ENCODE data around the gene MPP4. TPM values are rescaled to one million over a fixed set of nuclear protein-coding genes. Genes with fewer than 3 reads are reported as not detected.

Gene MPP4
- polyA plus RNA-seq, 1 donor from 2014 or later: 0.38 TPM

DNA sequence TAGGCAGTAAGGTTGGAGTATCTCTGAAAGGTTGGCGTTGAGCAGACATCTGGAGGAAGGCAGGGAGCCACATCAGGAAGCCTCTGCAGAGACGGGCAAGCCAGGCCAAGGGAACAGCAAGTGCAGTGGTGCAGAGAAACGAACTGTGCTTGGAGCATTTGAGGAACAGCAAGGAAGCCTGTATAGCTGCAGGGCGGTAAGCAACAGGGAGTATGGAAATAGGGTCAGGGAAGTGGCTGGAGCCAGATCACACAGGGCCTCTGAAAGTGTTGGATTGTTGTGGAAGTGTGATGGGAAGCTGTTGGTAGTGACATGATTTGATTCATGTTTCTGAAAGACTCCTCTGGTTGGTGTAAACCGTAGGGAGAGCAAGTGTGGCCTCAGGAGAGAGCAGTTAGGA is 41.7 kb downstream of the MPP4 start:
- Histone ChIP-seq H3K36me3 (ENCODE audit: insufficient read depth, low read length) (no peaks in the 10 kb centered on the region), H4K20me1 (ENCODE audit: insufficient read depth) (no peaks in the 10 kb centered on the region), H3K9ac (ENCODE audit: low read length) (no peak overlapping the region), H3K27ac (ENCODE audit: low read length) (no peak overlapping the region), H2AFZ (ENCODE audit: low read depth, low read length) (no peak overlapping the region), H3K9me3 (ENCODE audit: low read length) (no peaks in the 10 kb centered on the region), H3K4me3 (ENCODE audit: low read length) (no peak overlapping the region), H3K4me2 (ENCODE audit: low read length) (no peak overlapping the region), H3K9me2 (ENCODE audit: insufficient read depth, low read length) (no peaks in the 10 kb centered on the region), H3F3A (ENCODE audit: insufficient read depth, low read length, poor library complexity, severe bottlenecking) (no peaks in the 10 kb centered on the region), H3K27me3 (ENCODE audit: insufficient read depth, low read depth, low read length) (no peaks in the 10 kb centered on the region), H3K79me2 (replicated peaks; ENCODE audit: insufficient read depth, low read length) (no peaks in the 10 kb centered on the region)
- TF ChIP-seq SMC3 (conservative IDR thresholded peaks at IDR 0.05; ENCODE audit: poor library complexity): no peak
- TF ChIP-seq POLR2AphosphoS5 (IDR thresholded peaks at IDR 0.05): no peak
- no peak for TF ChIP-seq EZH2 (IDR thresholded peaks at IDR 0.05; ENCODE audit: borderline replicate concordance, insufficient read depth, low read length, poor library complexity, severe bottlenecking)
- no peak for TF ChIP-seq RAD21 (conservative IDR thresholded peaks at IDR 0.05)
- TF ChIP-seq, protein P1, sequence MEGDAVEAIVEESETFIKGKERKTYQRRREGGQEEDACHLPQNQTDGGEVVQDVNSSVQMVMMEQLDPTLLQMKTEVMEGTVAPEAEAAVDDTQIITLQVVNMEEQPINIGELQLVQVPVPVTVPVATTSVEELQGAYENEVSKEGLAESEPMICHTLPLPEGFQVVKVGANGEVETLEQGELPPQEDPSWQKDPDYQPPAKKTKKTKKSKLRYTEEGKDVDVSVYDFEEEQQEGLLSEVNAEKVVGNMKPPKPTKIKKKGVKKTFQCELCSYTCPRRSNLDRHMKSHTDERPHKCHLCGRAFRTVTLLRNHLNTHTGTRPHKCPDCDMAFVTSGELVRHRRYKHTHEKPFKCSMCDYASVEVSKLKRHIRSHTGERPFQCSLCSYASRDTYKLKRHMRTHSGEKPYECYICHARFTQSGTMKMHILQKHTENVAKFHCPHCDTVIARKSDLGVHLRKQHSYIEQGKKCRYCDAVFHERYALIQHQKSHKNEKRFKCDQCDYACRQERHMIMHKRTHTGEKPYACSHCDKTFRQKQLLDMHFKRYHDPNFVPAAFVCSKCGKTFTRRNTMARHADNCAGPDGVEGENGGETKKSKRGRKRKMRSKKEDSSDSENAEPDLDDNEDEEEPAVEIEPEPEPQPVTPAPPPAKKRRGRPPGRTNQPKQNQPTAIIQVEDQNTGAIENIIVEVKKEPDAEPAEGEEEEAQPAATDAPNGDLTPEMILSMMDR (IDR thresholded peaks at IDR 0.05; ENCODE audit: poor library complexity, severe bottlenecking): no peak
- TF ChIP-seq, protein P2, sequence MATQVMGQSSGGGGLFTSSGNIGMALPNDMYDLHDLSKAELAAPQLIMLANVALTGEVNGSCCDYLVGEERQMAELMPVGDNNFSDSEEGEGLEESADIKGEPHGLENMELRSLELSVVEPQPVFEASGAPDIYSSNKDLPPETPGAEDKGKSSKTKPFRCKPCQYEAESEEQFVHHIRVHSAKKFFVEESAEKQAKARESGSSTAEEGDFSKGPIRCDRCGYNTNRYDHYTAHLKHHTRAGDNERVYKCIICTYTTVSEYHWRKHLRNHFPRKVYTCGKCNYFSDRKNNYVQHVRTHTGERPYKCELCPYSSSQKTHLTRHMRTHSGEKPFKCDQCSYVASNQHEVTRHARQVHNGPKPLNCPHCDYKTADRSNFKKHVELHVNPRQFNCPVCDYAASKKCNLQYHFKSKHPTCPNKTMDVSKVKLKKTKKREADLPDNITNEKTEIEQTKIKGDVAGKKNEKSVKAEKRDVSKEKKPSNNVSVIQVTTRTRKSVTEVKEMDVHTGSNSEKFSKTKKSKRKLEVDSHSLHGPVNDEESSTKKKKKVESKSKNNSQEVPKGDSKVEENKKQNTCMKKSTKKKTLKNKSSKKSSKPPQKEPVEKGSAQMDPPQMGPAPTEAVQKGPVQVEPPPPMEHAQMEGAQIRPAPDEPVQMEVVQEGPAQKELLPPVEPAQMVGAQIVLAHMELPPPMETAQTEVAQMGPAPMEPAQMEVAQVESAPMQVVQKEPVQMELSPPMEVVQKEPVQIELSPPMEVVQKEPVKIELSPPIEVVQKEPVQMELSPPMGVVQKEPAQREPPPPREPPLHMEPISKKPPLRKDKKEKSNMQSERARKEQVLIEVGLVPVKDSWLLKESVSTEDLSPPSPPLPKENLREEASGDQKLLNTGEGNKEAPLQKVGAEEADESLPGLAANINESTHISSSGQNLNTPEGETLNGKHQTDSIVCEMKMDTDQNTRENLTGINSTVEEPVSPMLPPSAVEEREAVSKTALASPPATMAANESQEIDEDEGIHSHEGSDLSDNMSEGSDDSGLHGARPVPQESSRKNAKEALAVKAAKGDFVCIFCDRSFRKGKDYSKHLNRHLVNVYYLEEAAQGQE (IDR thresholded peaks at IDR 0.05; ENCODE audit: borderline replicate concordance): no peak
- no peak for TF ChIP-seq MXI1 (conservative IDR thresholded peaks at IDR 0.05; ENCODE audit: poor library complexity, severe bottlenecking)
- no peak for TF ChIP-seq EP300 (conservative IDR thresholded peaks at IDR 0.05; ENCODE audit: poor library complexity, severe bottlenecking)
- TF ChIP-seq TAF1 (IDR thresholded peaks at IDR 0.05; ENCODE audit: low read depth): no peak

DNA sequence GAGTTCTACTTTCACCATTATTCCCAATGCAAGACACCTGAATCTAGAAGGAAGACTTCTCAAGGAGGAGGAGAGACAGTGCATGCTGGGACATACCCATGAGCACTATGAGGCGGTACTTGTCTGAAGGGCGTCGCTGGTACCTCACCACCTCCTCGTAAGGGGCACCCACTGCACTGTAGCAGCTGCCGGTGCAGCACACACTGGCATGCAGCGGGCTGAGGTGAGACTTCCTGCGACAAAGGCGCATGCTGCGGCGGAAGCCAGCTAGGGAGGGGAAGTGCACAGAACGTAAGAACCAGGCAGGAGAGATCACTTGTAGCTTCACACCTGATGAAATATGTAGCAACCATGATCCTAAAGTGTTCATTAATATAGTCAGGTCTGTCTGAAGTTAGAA is 42.3 kb downstream of the MPP4 start:
- Histone ChIP-seq H3K79me2 (replicated peaks; ENCODE audit: insufficient read depth, low read length) (no peaks in the 10 kb centered on the region), H4K20me1 (ENCODE audit: insufficient read depth) (no peaks in the 10 kb centered on the region), H3K4me2 (ENCODE audit: low read length) (no peak overlapping the region), H3K27me3 (ENCODE audit: insufficient read depth, low read depth, low read length) (no peaks in the 10 kb centered on the region), H3K9me2 (ENCODE audit: insufficient read depth, low read length) (no peaks in the 10 kb centered on the region), H3K27ac (ENCODE audit: low read length) (no peak overlapping the region), H3K36me3 (ENCODE audit: insufficient read depth, low read length) (no peaks in the 10 kb centered on the region), H3K9me3 (ENCODE audit: low read length) (no peaks in the 10 kb centered on the region), H3K9ac (ENCODE audit: low read length) (no peak overlapping the region), H3K4me3 (ENCODE audit: low read length) (no peak overlapping the region), H2AFZ (ENCODE audit: low read depth, low read length) (no peak overlapping the region), H3F3A (ENCODE audit: insufficient read depth, low read length, poor library complexity, severe bottlenecking) (no peaks in the 10 kb centered on the region)
- TF ChIP-seq SMC3 (conservative IDR thresholded peaks at IDR 0.05; ENCODE audit: poor library complexity): no peak
- no peak for TF ChIP-seq MXI1 (conservative IDR thresholded peaks at IDR 0.05; ENCODE audit: poor library complexity, severe bottlenecking)
- TF ChIP-seq EP300 (conservative IDR thresholded peaks at IDR 0.05; ENCODE audit: poor library complexity, severe bottlenecking): no peak
- TF ChIP-seq, protein P2 (IDR thresholded peaks at IDR 0.05; ENCODE audit: borderline replicate concordance): no peak
- TF ChIP-seq EZH2 (IDR thresholded peaks at IDR 0.05; ENCODE audit: borderline replicate concordance, insufficient read depth, low read length, poor library complexity, severe bottlenecking): no peak
- no peak for TF ChIP-seq POLR2AphosphoS5 (IDR thresholded peaks at IDR 0.05)
- TF ChIP-seq, protein P1 (IDR thresholded peaks at IDR 0.05; ENCODE audit: poor library complexity, severe bottlenecking): no peak
- TF ChIP-seq TAF1 (IDR thresholded peaks at IDR 0.05; ENCODE audit: low read depth): no peak
- TF ChIP-seq RAD21 (conservative IDR thresholded peaks at IDR 0.05): no peak
